ENCODE measurements around the gene MKNK2. TPM values are rescaled to one million over a fixed set of nuclear protein-coding genes. Genes with fewer than 3 reads are reported as not detected.
A peak's percentile ranks its signal among the peaks of the same experiment; 100 is the strongest.

MKNK2 gene
- total and polyA plus RNA-seq, 2 of the 13 experiments (the other 11 are each of a cell fraction or from before 2014, with no cell fraction given) = 44.9 to 112 TPM

DNA sequence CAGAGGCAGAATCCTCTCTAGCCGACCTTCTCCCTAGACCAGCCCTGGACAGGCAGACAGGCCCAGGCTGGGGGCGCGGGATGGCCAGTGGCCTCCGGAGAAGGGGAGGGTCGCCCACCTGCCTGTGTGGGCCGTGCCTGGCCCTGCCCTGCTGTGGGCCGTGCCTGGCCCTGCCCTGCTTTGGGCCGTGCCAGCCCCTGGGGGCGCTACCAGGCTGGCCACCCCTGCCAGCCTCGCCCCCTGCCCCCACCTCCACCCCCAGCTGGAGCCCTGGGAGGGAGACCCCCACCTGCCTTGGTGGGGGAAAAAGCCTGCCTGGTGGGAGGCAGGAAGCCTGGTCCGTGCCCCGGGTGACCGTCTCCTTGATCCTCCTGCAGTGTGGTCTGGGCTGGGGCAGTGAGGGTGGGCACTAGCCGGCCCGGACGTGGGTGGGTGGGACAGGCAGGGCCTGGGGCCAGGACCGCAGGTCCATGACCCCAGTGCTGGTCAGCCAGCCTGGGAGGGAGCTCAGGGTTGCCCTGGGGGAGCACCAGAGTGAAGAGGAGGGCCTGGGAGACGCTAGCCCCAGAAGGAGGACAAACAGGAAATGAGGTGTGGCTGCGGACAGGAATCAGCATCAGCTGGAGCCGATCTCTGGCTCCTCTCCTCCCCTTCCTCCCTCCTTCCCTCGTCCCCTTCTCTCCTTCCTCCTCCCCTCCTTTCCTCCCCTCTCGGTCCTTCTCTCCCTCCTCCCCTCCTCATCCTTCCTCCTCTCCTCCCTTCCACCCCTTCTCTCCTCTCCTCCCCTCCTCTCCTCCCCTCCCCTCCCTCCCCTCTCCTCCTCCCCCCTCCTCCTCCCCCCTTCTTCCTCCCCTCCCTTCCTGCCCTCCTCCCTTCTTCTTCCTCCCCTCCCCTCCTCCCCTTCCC, 5.1 kb upstream of the MKNK2 start (continued):
- no peak; the same call in 1 of the 2 replicates for TF ChIP-seq ZBTB7A (CRISPR knock-in tag; IDR thresholded peaks at IDR 0.05)
- no peak for TF ChIP-seq ISX (CRISPR knock-in tag; conservative IDR thresholded peaks at IDR 0.05)
- TF ChIP-seq ZNF451 (CRISPR knock-in tag; IDR thresholded peaks at IDR 0.05) = no peak
- no peak for TF ChIP-seq SRF (IDR thresholded peaks at IDR 0.05; ENCODE audit: low read depth, low read length)
- TF ChIP-seq, protein P1, sequence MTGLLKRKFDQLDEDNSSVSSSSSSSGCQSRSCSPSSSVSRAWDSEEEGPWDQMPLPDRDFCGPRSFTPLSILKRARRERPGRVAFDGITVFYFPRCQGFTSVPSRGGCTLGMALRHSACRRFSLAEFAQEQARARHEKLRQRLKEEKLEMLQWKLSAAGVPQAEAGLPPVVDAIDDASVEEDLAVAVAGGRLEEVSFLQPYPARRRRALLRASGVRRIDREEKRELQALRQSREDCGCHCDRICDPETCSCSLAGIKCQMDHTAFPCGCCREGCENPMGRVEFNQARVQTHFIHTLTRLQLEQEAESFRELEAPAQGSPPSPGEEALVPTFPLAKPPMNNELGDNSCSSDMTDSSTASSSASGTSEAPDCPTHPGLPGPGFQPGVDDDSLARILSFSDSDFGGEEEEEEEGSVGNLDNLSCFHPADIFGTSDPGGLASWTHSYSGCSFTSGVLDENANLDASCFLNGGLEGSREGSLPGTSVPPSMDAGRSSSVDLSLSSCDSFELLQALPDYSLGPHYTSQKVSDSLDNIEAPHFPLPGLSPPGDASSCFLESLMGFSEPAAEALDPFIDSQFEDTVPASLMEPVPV (CRISPR knock-in tag; IDR thresholded peaks at IDR 0.05) = no peak
- TF ChIP-seq FOXC1 (CRISPR knock-in tag; IDR thresholded peaks at IDR 0.05; ENCODE audit: borderline replicate concordance) = no peak
- no peak for TF ChIP-seq ZNF749 (CRISPR knock-in tag; IDR thresholded peaks at IDR 0.05; ENCODE audit: borderline replicate concordance)
- TF ChIP-seq, protein P2, sequence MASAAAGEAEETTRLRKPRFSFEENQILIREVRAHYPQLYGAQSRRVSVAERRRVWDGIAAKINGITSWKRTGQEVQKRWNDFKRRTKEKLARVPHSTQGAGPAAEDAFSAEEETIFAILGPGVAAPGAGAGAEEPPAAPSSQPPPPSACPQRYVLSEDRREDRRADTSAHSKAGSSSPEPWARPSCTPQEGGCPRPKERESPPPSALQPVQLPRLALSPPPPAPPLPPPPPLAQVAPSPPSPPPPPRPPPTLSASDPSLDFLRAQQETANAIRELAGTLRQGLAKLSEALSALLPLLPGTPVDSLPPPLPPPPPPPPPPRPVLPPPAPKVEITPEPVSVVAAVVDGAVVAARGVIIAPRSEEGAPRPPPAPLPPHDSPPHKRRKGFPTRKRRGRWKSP (CRISPR knock-in tag; IDR thresholded peaks at IDR 0.05) = no peak
- no peak for TF ChIP-seq POLR2AphosphoS2 (IDR thresholded peaks at IDR 0.05; ENCODE audit: low read depth, low read length)
- TF ChIP-seq ZNF713 (CRISPR knock-in tag; IDR thresholded peaks at IDR 0.05) = no peak
- no peak for TF ChIP-seq ZNF101 (CRISPR knock-in tag; IDR thresholded peaks at IDR 0.05; ENCODE audit: borderline replicate concordance, low read depth)
- no peak; the same call in 1 of the 2 replicates for TF ChIP-seq IRF2 (CRISPR knock-in tag; IDR thresholded peaks at IDR 0.05)
- TF ChIP-seq SNAPC2 (CRISPR knock-in tag; IDR thresholded peaks at IDR 0.05) = no peak
- no peak for TF ChIP-seq ZFP62 (CRISPR knock-in tag; IDR thresholded peaks at IDR 0.05)
- TF ChIP-seq, protein P3, sequence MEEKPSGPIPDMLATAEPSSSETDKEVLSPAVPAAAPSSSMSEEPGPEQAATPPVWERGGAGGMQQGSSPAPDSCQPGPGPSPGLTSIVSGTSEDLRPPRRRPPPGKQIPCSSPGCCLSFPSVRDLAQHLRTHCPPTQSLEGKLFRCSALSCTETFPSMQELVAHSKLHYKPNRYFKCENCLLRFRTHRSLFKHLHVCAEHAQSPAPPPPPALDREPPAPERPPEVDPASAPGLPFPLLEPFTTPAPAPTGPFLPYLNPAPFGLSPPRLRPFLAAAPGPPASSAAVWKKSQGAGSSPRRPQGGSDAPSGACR (CRISPR knock-in tag; IDR thresholded peaks at IDR 0.05) = no peak
- TF ChIP-seq, protein P4, sequence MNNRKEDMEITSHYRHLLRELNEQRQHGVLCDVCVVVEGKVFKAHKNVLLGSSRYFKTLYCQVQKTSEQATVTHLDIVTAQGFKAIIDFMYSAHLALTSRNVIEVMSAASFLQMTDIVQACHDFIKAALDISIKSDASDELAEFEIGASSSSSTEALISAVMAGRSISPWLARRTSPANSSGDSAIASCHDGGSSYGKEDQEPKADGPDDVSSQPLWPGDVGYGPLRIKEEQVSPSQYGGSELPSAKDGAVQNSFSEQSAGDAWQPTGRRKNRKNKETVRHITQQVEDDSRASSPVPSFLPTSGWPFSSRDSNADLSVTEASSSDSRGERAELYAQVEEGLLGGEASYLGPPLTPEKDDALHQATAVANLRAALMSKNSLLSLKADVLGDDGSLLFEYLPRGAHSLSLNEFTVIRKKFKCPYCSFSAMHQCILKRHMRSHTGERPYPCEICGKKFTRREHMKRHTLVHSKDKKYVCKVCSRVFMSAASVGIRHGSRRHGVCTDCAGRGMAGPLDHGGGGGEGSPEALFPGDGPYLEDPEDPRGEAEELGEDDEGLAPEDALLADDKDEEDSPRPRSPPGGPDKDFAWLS (CRISPR knock-in tag; IDR thresholded peaks at IDR 0.05; ENCODE audit: borderline replicate concordance) = no peak
- TF ChIP-seq PAWR (CRISPR knock-in tag; IDR thresholded peaks at IDR 0.05; ENCODE audit: borderline replicate concordance) = no peak
- TF ChIP-seq ERF (CRISPR knock-in tag; IDR thresholded peaks at IDR 0.05) = peak; percentile 54; the same call in 1 of the 2 replicates
- no peak for TF ChIP-seq CHD4 (IDR thresholded peaks at IDR 0.05; ENCODE audit: borderline replicate concordance, low read length)
- no peak for TF ChIP-seq TGIF2 (CRISPR knock-in tag; IDR thresholded peaks at IDR 0.05)
- no peak for TF ChIP-seq KDM5A (IDR thresholded peaks at IDR 0.05; ENCODE audit: borderline replicate concordance, low read length)

Measured in HepG2 (cell line).